Right kidney (tissue), 9 donors: ENCODE results near the gene GRIK2.
"Not testable (repeated sequence)": the region's sequence is repeated elsewhere in the genome, so short reads cannot be mapped to it uniquely, and the experiment has no call there.

Experiments used
- DNase-seq: peaks from one replicate; pipeline ENCODE4 v3.0.0-alpha.2; 2016
- long read RNA-seq, 8 donors: transcript quantifications; one replicate each; lab custom pipeline, GENCODE V29; 2026

GRIK2 gene
- long read RNA-seq, donor 1: 0 reads
- long read RNA-seq, donor 2: 0 reads
- long read RNA-seq, donor 3: 0 reads
- long read RNA-seq, donor 4, full-length matches to known transcripts: 3 of 3 reads
- long read RNA-seq, donor 4, partial matches to known transcripts: 0 of 3 reads
- long read RNA-seq, donor 4, other reads (novel, unspliced or antisense): 0 of 3 reads
- long read RNA-seq, donor 5: 0 reads
- long read RNA-seq, donor 6, full-length matches to known transcripts: 1 of 12 reads
- long read RNA-seq, donor 6, partial matches to known transcripts: 11 of 12 reads
- long read RNA-seq, donor 6, other reads (novel, unspliced or antisense): 0 of 12 reads
- long read RNA-seq, donor 7, partial matches to known transcripts: 5 of 12 reads
- long read RNA-seq, donor 7, other reads (novel, unspliced or antisense): 7 of 12 reads
- long read RNA-seq, donor 8: 0 reads

DNA sequence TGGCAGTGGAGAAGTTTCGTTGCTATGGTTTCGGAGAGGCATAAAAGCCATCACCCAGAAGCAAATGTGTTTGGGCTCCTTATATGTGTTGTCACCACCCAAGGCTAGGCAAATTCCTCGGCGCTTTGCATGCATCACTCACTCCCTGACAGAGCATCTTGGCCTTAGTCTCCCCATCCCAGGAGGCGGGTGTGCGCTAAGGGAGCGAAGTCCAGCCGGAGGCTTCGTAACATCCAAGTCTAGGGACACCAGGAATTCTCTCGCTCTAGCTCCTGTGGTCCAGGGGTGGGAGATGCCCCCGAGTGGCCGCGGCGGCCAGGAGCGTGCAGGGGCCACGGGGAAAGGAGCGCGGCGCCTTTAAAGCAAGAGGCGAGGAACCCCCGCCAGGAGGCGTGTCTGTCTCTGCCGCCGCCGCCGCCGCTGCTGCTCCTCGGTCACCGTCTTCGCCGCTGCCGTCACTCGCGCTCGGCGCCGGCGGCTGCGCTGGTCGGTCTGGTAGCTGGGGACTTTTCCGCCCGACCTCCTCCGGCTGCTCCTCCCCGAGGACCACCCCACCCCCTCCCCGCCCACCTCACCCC is at the start of gene GRIK2:
GRIK2 (plus strand) TSS at position 458 of the 578 bp plus-strand sequence.
- peak; percentile 73 for DNase-seq

DNA sequence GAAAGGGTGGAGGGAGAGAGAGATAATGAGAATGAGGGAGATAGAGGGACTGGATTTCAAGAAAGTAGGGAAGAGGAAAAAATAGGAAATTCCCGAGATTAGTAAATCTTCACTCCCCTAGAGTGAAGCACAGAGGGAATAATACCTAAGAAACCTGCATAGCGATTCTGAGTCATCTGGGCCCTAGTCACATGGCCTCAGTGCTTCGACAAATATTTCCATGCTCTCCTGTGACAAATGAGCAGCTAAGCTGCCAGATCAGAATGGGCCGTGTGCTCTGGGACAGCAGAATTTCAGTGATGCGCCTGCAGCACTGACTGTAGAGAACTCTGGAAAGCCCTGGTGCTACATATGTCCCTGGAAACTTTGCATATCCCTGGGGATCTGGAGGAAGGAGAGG is 48.6 kb upstream of the GRIK2 start:
- no peak for DNase-seq

DNA sequence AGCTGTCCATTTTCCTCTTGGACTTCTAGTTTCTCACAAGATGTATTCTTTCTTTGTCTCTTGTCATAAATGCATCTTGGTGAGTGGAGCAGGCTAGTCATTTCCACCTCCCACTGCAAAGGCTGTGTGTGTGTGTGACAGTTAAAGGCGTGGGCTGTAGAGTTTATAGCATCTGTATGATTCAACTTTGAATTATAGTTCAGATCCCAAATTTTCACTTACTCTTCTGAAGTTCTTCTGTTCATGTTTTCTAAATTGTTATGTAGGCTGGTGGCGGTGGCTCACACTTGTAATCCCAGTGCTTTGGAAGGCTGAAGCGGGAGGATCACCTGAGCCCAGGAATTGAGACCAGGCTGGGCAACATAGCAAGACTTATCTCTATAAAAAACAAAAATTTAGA is 44.7 kb upstream of the GRIK2 start:
- no peak for DNase-seq

DNA sequence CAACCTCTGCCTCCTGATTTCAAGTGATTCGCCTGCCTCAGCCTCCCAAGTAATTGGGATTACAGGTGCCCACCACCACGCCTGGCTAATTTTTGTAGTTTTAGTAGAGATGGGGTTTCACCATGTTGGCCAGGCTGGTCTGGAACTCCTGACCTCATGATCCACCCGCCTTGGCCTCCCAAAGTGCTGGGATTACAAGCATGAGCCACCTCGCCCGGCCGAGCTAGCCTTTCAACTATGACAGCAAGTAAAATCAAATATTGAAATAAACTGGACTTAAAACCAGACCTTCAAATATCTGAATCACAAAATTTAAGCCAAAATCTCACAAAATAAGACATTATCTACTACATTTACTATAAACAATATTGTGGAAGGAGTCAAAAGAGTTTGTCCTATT is 42.9 kb upstream of the GRIK2 start:
- DNase-seq: not testable (repeated sequence)

DNA sequence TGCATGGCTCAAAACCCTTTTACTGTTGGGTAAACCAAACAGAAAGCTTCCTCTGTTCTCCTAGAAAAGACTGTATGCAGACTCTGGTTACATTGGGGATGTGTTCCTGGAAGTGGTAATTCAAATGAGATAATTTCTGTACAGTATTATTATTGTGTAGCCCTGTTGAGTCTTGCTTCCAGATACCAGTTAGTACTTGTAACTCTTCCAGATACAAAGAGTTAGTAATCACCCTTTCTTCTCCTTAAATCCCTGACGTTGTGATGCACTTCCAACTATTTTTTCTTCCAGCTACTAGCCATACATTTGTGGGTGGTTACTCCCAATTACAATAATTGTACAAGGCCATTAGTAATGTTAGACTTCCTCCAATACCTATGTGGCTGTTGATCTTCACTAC is 42.3 kb upstream of the GRIK2 start:
- no peak for DNase-seq

DNA sequence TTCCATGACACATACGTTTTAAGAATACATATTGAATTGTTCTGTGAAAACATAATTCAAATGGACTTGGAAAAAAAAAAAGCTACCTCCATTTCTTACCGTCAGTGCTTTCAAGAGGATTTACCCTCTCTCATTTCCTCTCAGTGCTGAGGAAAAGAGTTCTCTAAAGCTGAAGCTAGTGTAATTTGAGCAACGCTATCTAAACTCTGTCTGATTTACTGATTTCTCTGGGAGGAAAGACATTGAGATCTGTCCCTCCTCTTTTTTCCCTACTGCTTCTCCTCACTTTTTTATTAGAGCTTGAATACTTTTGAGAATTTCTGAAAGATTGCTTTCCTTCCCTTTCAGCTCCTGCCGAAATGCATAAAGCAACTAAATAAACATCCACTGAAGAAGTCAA is 41.2 kb upstream of the GRIK2 start:
- no peak for DNase-seq

DNA sequence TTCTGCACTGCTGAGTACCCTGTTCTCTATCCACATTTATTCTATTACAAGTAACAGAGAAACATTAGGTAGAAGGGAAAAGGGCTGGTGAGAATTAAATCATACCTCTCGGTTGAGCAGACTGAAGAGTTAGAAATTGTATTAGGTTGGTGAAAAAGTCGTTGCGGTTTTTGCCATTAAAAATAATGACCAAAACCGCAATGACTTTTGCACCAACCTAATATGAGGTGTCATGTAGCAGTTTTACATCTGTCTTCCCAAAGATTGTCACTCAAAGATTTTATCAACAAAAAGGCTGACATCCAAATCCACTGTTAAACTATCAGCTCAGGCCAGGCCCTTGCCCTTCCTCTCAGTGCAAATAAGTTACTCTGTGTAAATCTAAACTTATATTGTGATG is 28.3 kb upstream of the GRIK2 start:
- no peak for DNase-seq

DNA sequence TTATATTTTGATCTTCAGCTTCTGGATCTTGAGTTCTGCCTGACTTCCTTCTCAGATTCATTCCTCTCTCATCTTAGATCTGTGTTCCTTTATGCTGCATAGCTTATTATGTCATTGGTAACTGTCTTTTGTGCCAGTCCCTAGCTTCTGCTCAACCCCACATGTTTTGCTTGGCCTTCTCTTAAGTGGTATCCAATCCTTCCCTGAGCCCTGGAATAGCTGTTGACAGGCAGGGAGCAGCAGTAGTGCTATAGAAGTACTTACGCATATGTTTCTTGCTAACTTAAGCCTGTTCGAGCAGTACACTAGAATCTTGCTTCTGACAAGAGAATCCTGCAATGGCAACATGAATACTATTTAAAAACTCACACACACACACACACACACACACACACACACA is 13.6 kb upstream of the GRIK2 start:
- DNase-seq: no peak

DNA sequence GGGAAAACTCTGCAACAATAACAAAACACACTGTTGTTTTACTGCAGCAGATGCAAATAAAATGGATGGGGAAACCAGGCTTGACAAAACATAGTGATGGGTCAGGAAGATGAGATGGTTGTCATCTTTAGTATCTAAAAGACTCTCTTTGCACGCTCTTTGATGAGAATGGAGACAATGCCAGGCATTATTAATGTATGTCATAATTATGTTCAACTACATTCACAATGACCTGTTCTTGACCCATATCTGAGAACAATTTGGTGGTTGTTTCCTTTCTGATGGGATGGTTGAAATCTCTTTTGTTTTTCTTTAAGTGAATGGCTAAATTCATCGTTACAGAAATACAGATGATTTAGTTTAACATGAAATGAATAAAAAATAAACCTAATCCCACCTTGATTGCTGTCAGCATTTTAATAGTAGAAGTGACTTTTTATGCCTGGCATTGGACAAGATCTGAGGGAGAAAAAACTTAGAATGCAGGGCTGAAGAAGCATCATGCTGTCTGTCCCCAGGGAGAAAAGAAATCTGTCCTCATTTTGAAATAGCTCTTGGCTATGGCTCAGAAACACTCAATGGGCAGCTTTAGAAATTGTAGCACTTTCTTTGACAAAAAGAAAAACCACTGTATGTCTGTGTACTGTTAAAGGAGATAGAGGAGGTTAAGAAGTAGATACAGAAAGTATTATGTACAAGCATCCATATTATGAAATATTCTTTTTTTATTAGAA is 12.4 kb upstream of the GRIK2 start:
- DNase-seq: no peak

DNA sequence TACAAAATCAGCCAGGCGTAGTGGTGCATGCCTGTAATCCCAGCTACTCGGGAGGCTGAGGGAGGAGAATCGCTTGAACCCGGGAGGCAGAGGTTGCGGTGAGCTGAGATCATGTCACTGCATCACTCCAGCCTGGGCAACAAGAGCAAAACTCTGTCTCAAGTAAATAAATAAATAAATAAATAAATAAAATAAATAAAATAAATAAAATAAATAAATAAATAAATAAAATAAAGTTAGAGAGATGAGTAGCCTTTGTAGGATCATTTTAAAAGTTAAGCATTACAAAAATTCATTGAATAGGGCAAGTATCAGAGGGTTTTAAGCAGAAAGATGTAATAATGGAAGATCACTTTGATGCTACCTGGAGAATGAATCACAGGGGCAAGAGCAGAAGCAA is 9.8 kb upstream of the GRIK2 start:
- not testable (repeated sequence) for DNase-seq

DNA sequence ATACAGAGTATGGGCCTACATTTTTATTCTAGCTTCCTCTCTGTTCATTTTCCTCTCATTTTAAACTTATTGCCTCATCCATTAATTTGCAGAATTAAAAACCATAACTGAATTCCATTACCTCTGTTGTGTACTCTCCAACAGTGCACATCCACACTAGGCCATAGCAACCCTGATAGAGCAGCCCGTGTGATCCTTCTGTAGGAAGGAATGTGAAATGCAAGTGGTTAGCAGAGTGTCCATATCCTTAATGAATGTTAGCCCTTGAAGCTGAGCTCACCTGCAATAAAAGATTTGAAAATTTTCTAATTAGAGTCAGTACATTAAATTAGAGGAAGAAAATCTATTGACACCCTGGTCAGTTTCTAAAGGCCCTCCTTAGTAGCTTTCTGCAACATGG is 6.5 kb upstream of the GRIK2 start:
- DNase-seq: no peak

DNA sequence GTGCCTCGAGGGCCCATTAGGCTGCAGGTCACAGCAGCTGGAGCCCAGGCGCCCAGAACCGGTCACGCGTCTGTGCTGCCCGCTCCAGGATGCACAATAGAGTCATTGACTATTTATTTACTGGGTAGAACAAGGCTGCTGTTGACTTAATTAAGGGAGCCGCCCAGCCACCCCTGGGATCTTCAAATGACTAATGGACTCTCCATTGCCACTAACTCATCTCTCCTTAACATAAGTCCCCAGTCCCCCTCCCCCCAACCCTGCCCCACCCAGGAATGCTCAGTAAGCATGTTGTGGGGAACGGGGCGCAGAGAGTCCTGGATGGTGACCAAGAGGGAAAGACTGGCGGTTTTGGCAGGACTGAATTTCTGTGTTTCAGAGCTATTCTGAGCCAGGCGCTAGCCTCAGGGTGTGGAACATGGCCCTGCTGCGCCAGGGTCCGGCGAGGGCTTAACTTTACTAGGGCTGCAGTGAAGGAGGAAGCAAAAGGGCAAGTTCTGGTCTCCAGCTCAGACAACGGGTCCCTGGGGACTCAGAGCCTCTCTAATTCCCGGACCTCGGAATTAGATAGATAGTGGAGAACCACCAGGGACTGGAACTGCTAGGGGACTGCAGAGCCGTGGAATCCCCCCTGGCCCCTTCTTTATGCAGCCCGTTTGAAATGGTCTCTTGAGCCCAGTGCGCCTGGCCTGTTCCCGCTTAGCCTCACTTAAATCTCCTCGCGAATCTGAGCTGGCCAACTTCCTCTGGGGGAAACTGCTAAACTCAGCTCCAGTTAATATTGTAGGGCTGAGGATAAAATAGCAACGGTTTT is 1.5 kb upstream of the GRIK2 start:
- peak; percentile 37 for DNase-seq

DNA sequence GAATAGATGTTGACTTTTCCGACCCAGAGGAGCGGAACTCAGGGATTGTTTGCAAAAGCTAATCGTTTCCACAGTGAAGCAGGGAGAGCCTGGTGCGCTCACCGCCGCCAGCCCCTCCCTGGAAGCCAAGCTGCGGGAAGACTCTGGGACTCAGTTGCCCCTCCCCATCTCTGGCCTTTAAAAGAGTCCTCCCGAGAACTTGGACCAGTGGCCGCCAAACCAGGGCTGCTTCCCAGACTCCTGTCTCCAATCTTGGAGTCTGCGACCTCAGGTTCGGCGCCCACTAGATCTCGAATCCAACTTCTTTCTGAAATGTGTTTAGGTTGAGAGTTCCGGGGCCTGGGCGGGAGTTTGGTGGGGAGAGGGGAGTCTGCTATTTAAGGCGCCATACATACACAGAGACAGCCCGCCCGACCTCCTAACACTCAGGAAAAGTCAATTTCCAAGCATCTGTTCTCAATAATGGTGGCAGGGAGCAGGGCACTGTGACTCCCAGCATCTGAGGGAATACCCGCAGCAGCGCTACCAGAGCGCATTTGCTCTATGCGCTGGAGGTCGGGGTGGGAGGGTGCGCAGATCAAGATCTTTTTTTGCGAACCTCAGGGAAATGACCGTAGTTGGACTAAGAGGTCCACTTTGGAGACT is 800 bp upstream of the GRIK2 start:
- peak; percentile 44 for DNase-seq

DNA sequence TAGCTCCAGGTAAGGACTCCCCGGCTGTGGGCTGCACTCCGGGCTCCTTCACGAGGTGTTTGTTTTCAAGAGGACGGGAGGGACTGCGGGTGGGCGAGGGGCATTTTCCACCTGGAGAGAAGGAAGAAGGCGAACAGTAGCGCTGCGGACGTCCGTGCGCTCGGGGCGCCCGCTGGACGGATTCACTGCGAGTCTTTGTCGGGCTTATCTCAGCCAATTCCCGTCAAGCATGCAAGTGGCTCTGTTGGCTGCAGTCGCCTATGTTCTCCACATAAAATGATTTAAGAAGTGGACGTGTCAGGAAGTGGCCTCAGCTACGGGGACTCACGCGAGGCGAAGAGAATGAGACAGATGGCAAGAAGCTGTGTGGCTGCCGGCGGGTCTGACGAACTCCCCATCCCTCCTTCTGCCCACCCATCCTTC is 332 bp downstream of the GRIK2 start:
- DNase-seq: peak; percentile 51

DNA sequence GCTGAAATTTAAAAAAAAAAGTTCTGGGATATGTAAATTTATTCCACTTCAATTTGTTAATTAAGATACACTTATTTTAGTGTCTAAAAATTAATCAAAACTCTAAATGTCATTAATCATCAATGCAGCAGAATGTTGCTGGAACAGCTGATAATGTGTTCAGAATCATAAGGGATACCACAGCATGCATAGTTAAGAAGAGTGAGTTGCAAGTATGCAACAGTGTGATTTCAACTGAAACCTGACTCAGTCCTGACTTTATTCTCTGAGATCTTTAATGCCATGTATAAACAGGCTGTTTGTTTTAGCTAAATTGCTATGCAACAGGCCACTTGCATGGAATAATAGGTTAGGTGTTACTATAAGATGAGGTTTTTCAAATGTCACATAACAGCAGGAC is 1.4 kb downstream of the GRIK2 start:
- no peak for DNase-seq

DNA sequence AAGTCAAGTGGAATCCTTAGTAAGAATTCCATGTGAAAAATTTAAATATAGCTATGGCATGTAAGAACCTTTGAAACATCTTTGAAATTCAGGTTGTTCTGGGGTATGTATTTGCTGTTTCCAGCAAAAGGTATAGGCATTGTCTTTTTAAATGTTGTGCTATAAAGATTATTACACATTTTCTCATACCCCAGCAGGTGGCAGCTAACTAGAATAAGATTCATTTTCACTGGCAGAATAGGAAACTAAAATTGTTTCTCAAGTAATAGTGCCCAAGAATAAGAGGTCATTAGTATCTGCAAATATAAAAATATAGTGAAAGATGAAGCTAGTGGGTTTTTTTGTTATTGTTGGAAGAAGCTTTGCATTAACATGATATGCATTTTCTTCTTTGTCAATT is 1.8 kb downstream of the GRIK2 start:
- DNase-seq: no peak

DNA sequence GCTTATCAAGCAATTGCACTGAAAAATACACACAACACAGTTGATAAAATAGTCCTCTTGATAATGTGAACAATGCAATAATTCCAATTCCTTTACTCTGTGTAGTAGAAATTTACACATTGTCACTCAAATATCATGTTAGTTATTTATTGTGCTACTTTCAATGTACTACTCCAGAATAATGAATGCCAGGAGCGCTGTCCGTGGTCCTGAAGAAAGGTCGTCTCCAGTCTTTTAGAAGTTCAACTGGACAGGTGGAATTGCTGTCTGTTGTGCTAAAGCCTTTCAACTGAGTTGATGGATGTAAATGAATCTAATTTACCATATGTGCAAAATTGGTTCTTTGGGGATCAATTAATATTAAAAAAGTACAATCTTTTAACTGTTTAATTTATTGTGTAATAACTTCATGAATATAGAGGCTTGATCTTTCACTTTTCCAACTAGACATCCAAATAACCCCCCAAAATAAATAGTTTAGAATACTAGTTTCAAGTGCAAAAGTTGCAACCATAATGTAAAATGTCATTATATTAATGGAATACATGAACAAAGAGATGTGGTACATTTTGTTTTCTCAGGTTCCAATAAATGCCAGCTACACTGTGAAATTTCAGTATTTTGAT is 3.2 kb downstream of the GRIK2 start:
- DNase-seq: peak; percentile 38

DNA sequence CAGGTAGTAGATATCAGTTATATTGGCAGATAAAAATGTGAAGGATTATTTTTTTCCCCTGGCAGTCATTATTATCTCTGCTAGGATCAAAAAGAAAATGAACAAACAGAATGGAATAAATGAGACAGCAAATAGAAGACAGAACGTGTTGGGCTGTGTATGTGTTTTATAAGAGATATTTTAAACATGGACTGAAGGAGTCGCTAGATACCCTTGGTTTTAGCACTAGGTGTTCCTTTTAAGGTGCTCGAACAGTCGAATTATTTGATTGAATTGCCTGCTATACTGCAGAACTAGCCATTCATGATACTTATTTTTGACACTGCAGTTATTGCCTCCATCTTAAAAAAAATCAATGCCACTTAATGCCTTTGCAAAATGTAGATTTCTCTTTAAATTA is 3.7 kb downstream of the GRIK2 start:
- no peak for DNase-seq

DNA sequence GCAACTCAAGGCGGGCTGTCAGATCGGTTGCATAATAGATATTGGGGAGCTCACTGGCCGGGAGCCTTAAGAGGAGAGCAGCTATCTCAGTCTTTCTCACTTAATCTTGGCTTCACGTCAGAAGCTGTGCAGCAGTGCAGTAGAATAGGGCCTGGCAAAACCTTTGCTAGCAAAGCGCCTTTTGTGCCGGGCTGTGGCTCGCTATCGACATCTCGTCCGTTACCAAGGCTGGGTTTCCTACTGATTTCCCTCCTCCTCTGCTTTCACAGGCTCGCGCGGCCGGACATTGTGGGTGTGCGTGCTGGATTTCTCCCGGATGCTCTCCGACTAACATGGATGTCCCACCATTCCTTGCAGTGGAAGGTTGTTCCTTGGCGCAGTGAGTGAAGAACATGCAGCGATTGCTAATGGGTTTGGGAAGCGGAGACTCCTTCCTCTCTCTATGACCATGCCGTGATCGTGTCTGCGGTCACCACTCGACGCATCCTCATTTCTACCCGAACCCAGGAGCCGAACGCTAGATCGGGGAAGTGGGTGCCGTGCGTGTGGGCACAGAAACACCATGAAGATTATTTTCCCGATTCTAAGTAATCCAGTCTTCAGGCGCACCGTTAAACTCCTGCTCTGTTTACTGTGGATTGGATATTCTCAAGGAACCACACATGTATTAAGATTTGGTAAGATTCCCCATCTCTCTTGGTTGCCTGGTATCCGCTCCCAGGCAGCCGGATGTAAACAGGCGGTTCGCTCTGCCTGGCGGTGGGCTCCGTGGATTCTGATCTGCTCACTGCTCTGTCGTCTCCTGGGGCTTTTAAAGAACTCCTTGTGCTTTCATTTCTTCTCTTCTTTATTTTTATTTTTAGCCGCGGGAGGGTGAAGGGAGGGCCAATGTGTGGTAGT is 5.5 kb downstream of the GRIK2 start:
- peak; percentile 35 for DNase-seq

DNA sequence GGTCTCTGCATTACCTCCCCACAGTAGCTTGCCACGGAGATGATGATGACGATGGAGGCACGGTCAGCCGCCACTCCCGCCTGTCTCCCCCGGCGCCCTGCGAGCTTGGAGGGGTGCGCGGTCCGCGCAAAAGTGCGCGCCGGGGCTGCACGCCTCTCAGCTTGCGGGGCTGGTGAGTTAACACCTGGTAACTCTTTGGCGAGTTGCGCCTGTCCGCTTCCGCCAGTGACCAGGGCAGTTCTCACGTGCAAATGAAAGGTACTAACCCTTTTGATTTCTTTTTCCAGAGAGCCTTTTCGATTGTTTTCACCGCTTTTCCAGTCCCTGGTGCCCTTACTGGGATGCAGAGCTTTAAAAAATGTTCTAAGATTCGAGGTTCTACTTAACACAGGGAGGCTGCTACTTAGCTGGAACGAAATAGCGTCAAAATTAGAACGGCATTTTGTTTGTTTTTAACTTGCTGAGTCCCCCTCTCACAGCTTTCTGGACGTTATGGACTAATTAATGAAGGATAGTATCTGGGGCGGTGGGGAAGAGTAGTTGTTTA is 6.2 kb downstream of the GRIK2 start:
- DNase-seq: no peak
